Sigmoid colon (tissue), 7 donors: ENCODE measurements around the gene APBB2. TPM values are rescaled to one million over a fixed set of nuclear protein-coding genes. Genes with fewer than 3 reads are reported as not detected.

Source experiments
- DNase-seq: peaks from one replicate; pipeline ENCODE4 v3.0.0-alpha.2; 2019
- H3K27ac ChIP-seq, 4 donors: fragments of 200-600 bp; sonication (generic); one replicate each; pipeline ENCODE4 v1.5.1; 2016 to 2019; ENCODE audit warnings: mild to moderate bottlenecking in 1 of 4
- H3K27me3 ChIP-seq, 3 donors: fragments of 200-600 bp; sonication (generic); one replicate each; pipeline ENCODE4 v1.5.1; 2019; ENCODE audit warnings: mild to moderate bottlenecking in 1 of 3
- H3K36me3 ChIP-seq, 4 donors: fragments of 200-600 bp; sonication (generic); one replicate each; pipeline ENCODE4 v1.5.1; 2016 to 2019
- H3K4me1 ChIP-seq, 4 donors: fragments of 200-600 bp; sonication (generic); one replicate each; pipeline ENCODE4 v1.5.1; 2017 to 2019
- H3K4me3 ChIP-seq, 4 donors: fragments of 200-600 bp; sonication (generic); one replicate each; pipeline ENCODE4 v1.5.1; 2017 to 2019; ENCODE audit warnings: mild to moderate bottlenecking in 2 of 4, moderate library complexity in 1 of 4
- H3K9me3 ChIP-seq, 4 donors: fragments of 200-600 bp in 3 of 4; sonication (generic) in 3 of 4; one replicate each; pipeline versions ENCODE4 v1.5.1 to v1.6.1; 2013 to 2019
- EP300 ChIP-seq, 4 donors: sonication (generic); formaldehyde crosslinking; IDR thresholded peaks; one replicate each; pipeline ENCODE4 v1.6.1; 2017; ENCODE audit warnings: antibody characterized with exemption in 4 of 4
- POLR2A ChIP-seq, 2 donors: fragments of 450-650 bp; IDR thresholded peaks; one replicate each; pipeline ENCODE4 v1.6.1; 2016; ENCODE audit warnings: antibody characterized with exemption in 2 of 2, mild to moderate bottlenecking in 2 of 2, moderate library complexity in 2 of 2
- POLR2AphosphoS5 ChIP-seq, 4 donors: sonication (generic); formaldehyde crosslinking; IDR thresholded peaks; one replicate each; pipeline ENCODE4 v1.6.1; 2017; ENCODE audit warnings: antibody characterized with exemption in 4 of 4
- WGBS, 2 donors: extraction: QIAGEN DNeasy Blood & Tissue Kit; methylation state at CpG; one replicate each; pipeline ENCODE4 v1.1.7; 2013; 5-methylcytosine and 5-hydroxymethylcytosine counted together
- intact Hi-C: fragments of 100-400 bp; cut with DNase I; formaldehyde crosslinking; loops from one replicate; pipeline ENCODE4 v1.15.1; 2023
- polyA plus RNA-seq, 3 donors: library from polyadenylated mRNA; stranded (reverse); fragments of 200-250 nt; gene quantifications; one replicate each; pipeline ENCODE4 v1.2.3, GENCODE V29; 2013
- total RNA-seq, 4 donors: library from RNA; depleted of rRNA; stranded (reverse); fragments of >200 nt; gene quantifications; one replicate each; pipeline ENCODE4 v1.1.0, GENCODE V29; 2016
- TF ChIP-seq, protein P1 (sequence below), 4 experiments: fragments of 450-650 bp in 3 of 4; fragments of 200-600 bp in 1 of 4; IDR thresholded peaks; one replicate each; pipeline ENCODE4 v1.5.1; 2016 to 2019; ENCODE audit warnings: antibody characterized with exemption in 4 of 4, mild to moderate bottlenecking in 3 of 4, moderate library complexity in 2 of 4
- donor health status: healthy with polysubstance abuse.
- donor health status: Bipolar disorder and iron deficiency.
- donor health status: healthy.

The APBB2 gene
- total and polyA plus RNA-seq, 7 donors = 7.8 to 108 (median 69.1) TPM

- H3K9me3 ChIP-seq = no peaks in the 10 kb centered on the region
- WGBS, 2 donors = 72 to 85% methylated on average over 8 of the region's 8 CpGs
- H3K4me3 ChIP-seq = no peak overlapping the region
- no peak overlapping the region for H3K27ac ChIP-seq
- no peak for DNase-seq
- no peak for TF ChIP-seq EP300 (IDR thresholded peaks at IDR 0.05)
- TF ChIP-seq, protein P1, sequence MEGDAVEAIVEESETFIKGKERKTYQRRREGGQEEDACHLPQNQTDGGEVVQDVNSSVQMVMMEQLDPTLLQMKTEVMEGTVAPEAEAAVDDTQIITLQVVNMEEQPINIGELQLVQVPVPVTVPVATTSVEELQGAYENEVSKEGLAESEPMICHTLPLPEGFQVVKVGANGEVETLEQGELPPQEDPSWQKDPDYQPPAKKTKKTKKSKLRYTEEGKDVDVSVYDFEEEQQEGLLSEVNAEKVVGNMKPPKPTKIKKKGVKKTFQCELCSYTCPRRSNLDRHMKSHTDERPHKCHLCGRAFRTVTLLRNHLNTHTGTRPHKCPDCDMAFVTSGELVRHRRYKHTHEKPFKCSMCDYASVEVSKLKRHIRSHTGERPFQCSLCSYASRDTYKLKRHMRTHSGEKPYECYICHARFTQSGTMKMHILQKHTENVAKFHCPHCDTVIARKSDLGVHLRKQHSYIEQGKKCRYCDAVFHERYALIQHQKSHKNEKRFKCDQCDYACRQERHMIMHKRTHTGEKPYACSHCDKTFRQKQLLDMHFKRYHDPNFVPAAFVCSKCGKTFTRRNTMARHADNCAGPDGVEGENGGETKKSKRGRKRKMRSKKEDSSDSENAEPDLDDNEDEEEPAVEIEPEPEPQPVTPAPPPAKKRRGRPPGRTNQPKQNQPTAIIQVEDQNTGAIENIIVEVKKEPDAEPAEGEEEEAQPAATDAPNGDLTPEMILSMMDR (IDR thresholded peaks at IDR 0.05) = no peak
- TF ChIP-seq POLR2AphosphoS5 (IDR thresholded peaks at IDR 0.05) = no peak
- TF ChIP-seq POLR2A (IDR thresholded peaks at IDR 0.05) = no peak
- intact Hi-C loops = no loop called here
- no peaks in the 10 kb centered on the region for H3K4me1 ChIP-seq
- no peaks in the 10 kb centered on the region for H3K27me3 ChIP-seq
- H3K36me3 ChIP-seq = peaks cover 0 to 27% (median 1%) of the 10 kb centered on the region in 4 donors
Observed at GRCh38 chr4:40808926-40809457, 405.4 kb downstream of the APBB2 start.

DNA sequence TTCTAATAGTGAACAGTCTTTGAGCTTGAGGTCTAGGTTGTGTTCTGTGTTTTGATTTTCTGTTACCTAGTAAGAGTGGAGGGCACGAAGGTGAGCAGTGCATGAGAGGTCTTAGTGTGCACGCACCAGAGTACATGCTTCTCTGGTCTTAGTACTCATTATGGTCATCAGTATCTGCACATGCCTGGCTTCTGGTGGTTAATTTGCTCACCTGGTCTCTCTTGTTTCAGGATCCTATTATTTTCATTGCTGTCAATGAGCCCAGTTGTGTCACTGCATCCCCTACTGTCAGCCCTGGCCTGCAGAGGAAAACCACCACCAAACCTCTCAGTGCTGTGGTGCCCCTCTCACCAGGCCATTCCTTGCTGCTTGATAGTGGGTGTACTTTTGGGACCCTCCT lies 409.7 kb downstream of the APBB2 start:
- Histone ChIP-seq H3K4me1 (no peaks in the 10 kb centered on the region), H3K27ac (no peak overlapping the region), H3K4me3 (no peak overlapping the region), H3K36me3 (no peaks in the 10 kb centered on the region), H3K9me3 (no peaks in the 10 kb centered on the region), H3K27me3 (no peaks in the 10 kb centered on the region)
- TF ChIP-seq EP300 (IDR thresholded peaks at IDR 0.05) (no peak), POLR2AphosphoS5 (IDR thresholded peaks at IDR 0.05) (no peak), POLR2A (IDR thresholded peaks at IDR 0.05) (no peak)
- TF ChIP-seq, protein P1 (IDR thresholded peaks at IDR 0.05) = no peak
- no peak for DNase-seq
- WGBS, 2 donors = 95 to 99% methylated on average over 2 of the region's 2 CpGs
- intact Hi-C loops = no loop called here

- no peaks in the 10 kb centered on the region for H3K27me3 ChIP-seq
- 70 to 90% methylated on average over 3 of the region's 3 CpGs for WGBS, 2 donors
- no peak overlapping the region for H3K27ac ChIP-seq
- H3K4me1 ChIP-seq = no peaks in the 10 kb centered on the region
- H3K36me3 ChIP-seq = no peaks in the 10 kb centered on the region
- no peaks in the 10 kb centered on the region for H3K9me3 ChIP-seq
- intact Hi-C loops = no loop called here
- DNase-seq = no peak
- no peak for TF ChIP-seq POLR2AphosphoS5 (IDR thresholded peaks at IDR 0.05)
- no peak for TF ChIP-seq POLR2A (IDR thresholded peaks at IDR 0.05)
- no peak for TF ChIP-seq EP300 (IDR thresholded peaks at IDR 0.05)
- TF ChIP-seq, protein P1 (IDR thresholded peaks at IDR 0.05) = no peak
- H3K4me3 ChIP-seq = no peak overlapping the region
Observed at GRCh38 chr4:40800064-40800463, 414.3 kb downstream of the APBB2 start.

DNA sequence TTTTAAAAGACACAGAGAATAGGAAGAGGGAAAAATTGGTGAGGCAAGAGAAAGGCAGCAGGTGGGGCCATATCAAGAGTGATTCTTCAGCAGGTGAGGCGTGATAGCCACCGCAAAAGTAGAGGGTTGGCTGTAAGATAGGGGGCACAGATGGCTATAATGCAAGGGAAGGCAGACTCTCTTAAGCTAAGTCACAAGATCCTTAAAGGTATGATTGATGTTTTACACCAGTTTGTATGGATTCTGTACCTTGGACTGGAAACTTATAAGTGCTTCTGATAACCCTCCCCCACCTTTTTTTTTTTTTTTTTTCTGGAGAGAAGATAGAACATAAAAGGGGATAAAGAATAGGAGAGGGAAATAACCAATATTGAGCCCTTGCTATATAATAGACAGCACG lies 424.6 kb downstream of the APBB2 start:
- Histone ChIP-seq H3K4me3 (no peak overlapping the region), H3K27me3 (no peaks in the 10 kb centered on the region), H3K9me3 (no peaks in the 10 kb centered on the region), H3K4me1 (no peaks in the 10 kb centered on the region), H3K27ac (no peak overlapping the region), H3K36me3 (no peaks in the 10 kb centered on the region)
- DNase-seq = no peak
- intact Hi-C loops = no loop called here
- TF ChIP-seq POLR2A (IDR thresholded peaks at IDR 0.05) (no peak), EP300 (IDR thresholded peaks at IDR 0.05) (no peak)
- 93 to 95% methylated on average over 3 of the region's 3 CpGs for WGBS, 2 donors

DNA sequence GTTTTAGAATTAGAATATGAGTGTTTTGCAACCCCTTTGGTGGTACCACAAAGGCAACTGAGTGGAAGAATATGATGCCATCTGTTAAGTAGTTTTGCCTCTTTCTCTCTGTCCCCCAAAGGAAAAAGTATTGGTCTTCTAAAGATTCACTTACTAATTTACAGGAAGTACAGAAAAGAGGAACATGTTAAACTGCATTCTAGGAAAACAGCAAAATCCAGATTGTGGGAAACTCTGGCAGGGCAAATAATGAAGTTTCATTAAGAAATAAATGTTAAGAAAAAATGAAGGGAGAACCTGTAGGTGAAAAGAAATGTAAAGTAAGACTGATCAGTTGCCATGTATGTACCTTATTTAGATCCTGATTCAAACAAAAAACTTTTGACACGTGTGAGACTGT lies 425.3 kb downstream of the APBB2 start:
- WGBS, 2 donors = 74 to 87% methylated on average over 1 of the region's 1 CpG
- no peak for TF ChIP-seq POLR2AphosphoS5 (IDR thresholded peaks at IDR 0.05)
- no peak for TF ChIP-seq EP300 (IDR thresholded peaks at IDR 0.05)
- TF ChIP-seq, protein P1 (IDR thresholded peaks at IDR 0.05) = no peak
- TF ChIP-seq POLR2A (IDR thresholded peaks at IDR 0.05) = no peak
- no peak for DNase-seq
- H3K4me3 ChIP-seq = no peak overlapping the region
- intact Hi-C loops = no loop called here
- H3K27me3 ChIP-seq = no peaks in the 10 kb centered on the region
- no peaks in the 10 kb centered on the region for H3K9me3 ChIP-seq
- H3K27ac ChIP-seq = no peak overlapping the region
- H3K36me3 ChIP-seq = no peaks in the 10 kb centered on the region
- no peaks in the 10 kb centered on the region for H3K4me1 ChIP-seq
